Activated T-helper 2 cell treated with anti-CD3 and anti-CD28 coated beads, Interferon-gamma antibody, Interleukin-2, Interleukin-4, amounts not matched to agents 10 μg/mL and 5 μg/mL and 100 μg/mL, durations not matched to agents 14 hours and 24 hours and 36 hours (primary cell): ENCODE results near the gene CPT1C. TPM values are rescaled to one million over a fixed set of nuclear protein-coding genes. Genes with fewer than 3 reads are reported as not detected.

Source experiments
- DNase-seq: peaks from one replicate; pipeline ENCODE4 v3.0.0; 2021; ENCODE audit warnings: low spot score
- H3K27ac Mint-ChIP-seq: one replicate; pipeline ENCODE4 v1.8.0; 2021; ENCODE audit warnings: mixed read lengths
- H3K27me3 Mint-ChIP-seq: one replicate; pipeline ENCODE4 v1.8.0; 2021; ENCODE audit warnings: low read depth, mixed read lengths
- H3K36me3 Mint-ChIP-seq: one replicate; pipeline ENCODE4 v1.8.0; 2021; ENCODE audit warnings: low read depth, mixed read lengths
- H3K4me1 Mint-ChIP-seq: one replicate; pipeline ENCODE4 v1.8.0; 2021; ENCODE audit warnings: low read depth, mixed read lengths
- H3K4me3 Mint-ChIP-seq: one replicate; pipeline ENCODE4 v1.8.0; 2021; ENCODE audit warnings: low read depth, mild to moderate bottlenecking, moderate library complexity, mixed read lengths
- H3K9me3 Mint-ChIP-seq: one replicate; pipeline ENCODE4 v1.8.0; 2021; ENCODE audit warnings: mixed read lengths
- intact Hi-C: fragments of 100-400 bp; cut with micrococcal nuclease; formaldehyde crosslinking; loops from one replicate; pipeline ENCODE4 v1.15.1; 2023
- total RNA-seq: library from RNA; stranded (reverse); gene quantifications from 2 replicates; pipeline ENCODE4 v1.2.3, GENCODE V29; 2022

CPT1C gene
- 2.8 and 2.9 TPM in 2 replicates for total RNA-seq

GRCh38 chr19:49690656-49691242 lies at the start of gene CPT1C:
CPT1C (plus strand) TSS chr19:49691116; CDS start chr19:49692253, 1,137 bp downstream.
- peak within 1 kb of the TSS; percentile 81 for H3K4me3 Mint-ChIP-seq
- H3K9me3 Mint-ChIP-seq: no peaks in the 10 kb centered on the region
- H3K27me3 Mint-ChIP-seq: peaks cover 11% of the 10 kb centered on the region
- H3K36me3 Mint-ChIP-seq: peaks cover 34% of the 10 kb centered on the region
- peaks cover 12% of the 10 kb centered on the region for H3K4me1 Mint-ChIP-seq
- intact Hi-C loops: no loop called here
- no peak within 1 kb of the TSS for H3K27ac Mint-ChIP-seq
- peak; percentile 41 for DNase-seq

GRCh38 chr19:49641688-49642491 lies 49.0 kb upstream of the CPT1C start, which contains the start of gene SCAF1:
SCAF1 (plus strand) TSS chr19:49642209; CDS start chr19:49645027, 2,818 bp downstream.
- Mint-ChIP-seq H3K27ac (peak within 1 kb of the TSS; percentile 97), H3K27me3 (peaks cover 1% of the 10 kb centered on the region)

GRCh38 chr19:49642492-49643035 lies 48.4 kb upstream of the CPT1C start:
- H3K4me1 Mint-ChIP-seq: peaks cover 47% of the 10 kb centered on the region
- no peaks in the 10 kb centered on the region for H3K9me3 Mint-ChIP-seq
- intact Hi-C loops: loop anchor here (1.0 kb wide), 1 partner anchor 22 kb away; no protein-coding TSS in a partner anchor
- H3K4me3 Mint-ChIP-seq: peak overlapping the region; percentile 91
- peaks cover 1% of the 10 kb centered on the region for H3K27me3 Mint-ChIP-seq
- peak overlapping the region; percentile 92 for H3K27ac Mint-ChIP-seq
- peaks cover 35% of the 10 kb centered on the region for H3K36me3 Mint-ChIP-seq
- DNase-seq: no peak

More at GRCh38 chr19:49641688-49642491, 49.0 kb upstream of the CPT1C start, which contains the start of gene SCAF1:
- Mint-ChIP-seq H3K4me1 (peaks cover 47% of the 10 kb centered on the region), H3K9me3 (no peaks in the 10 kb centered on the region), H3K4me3 (peak within 1 kb of the TSS; percentile 91), H3K36me3 (peaks cover 28% of the 10 kb centered on the region)
- intact Hi-C loops: loop anchor here (1.0 to 2.0 kb wide), 4 partner anchors 22 to 383 kb away; partner anchors contain the start of genes ATF5, NUP62 and VRK3
- DNase-seq: peak; percentile 100

GRCh38 chr19:49643466-49643865 lies 47.5 kb upstream of the CPT1C start:
- intact Hi-C loops: no loop called here
- H3K27ac Mint-ChIP-seq: peak overlapping the region; percentile 85
- H3K9me3 Mint-ChIP-seq: no peaks in the 10 kb centered on the region
- no peak for DNase-seq
- H3K4me3 Mint-ChIP-seq: peak overlapping the region; percentile 91
- peaks cover 35% of the 10 kb centered on the region for H3K36me3 Mint-ChIP-seq
- H3K27me3 Mint-ChIP-seq: no peaks in the 10 kb centered on the region
- peaks cover 42% of the 10 kb centered on the region for H3K4me1 Mint-ChIP-seq

GRCh38 chr19:49645592-49645991 lies 45.3 kb upstream of the CPT1C start:
- peaks cover 44% of the 10 kb centered on the region for H3K36me3 Mint-ChIP-seq
- H3K4me3 Mint-ChIP-seq: no peak overlapping the region
- intact Hi-C loops: no loop called here
- H3K27me3 Mint-ChIP-seq: no peaks in the 10 kb centered on the region
- H3K4me1 Mint-ChIP-seq: peaks cover 29% of the 10 kb centered on the region
- H3K9me3 Mint-ChIP-seq: no peaks in the 10 kb centered on the region
- no peak overlapping the region for H3K27ac Mint-ChIP-seq
- no peak for DNase-seq

- Mint-ChIP-seq H3K4me3 (no peak overlapping the region), H3K4me1 (peaks cover 25% of the 10 kb centered on the region), H3K27me3 (no peaks in the 10 kb centered on the region), H3K9me3 (no peaks in the 10 kb centered on the region), H3K27ac (no peak overlapping the region), H3K36me3 (peaks cover 46% of the 10 kb centered on the region)
- intact Hi-C loops: no loop called here
- DNase-seq: no peak
Measured at GRCh38 chr19:49645995-49646394, 44.9 kb upstream of the CPT1C start.

GRCh38 chr19:49646586-49646985 lies 44.3 kb upstream of the CPT1C start:
- intact Hi-C loops: no loop called here

GRCh38 chr19:49651029-49651819 lies 39.7 kb upstream of the CPT1C start:
- no peak for DNase-seq
- intact Hi-C loops: no loop called here
- Mint-ChIP-seq H3K27me3 (no peaks in the 10 kb centered on the region), H3K27ac (no peak overlapping the region), H3K4me3 (no peak overlapping the region), H3K36me3 (peaks cover 47% of the 10 kb centered on the region), H3K9me3 (no peaks in the 10 kb centered on the region), H3K4me1 (no peaks in the 10 kb centered on the region)

More at GRCh38 chr19:49646586-49646985, 44.3 kb upstream of the CPT1C start:
- H3K4me1 Mint-ChIP-seq: peaks cover 22% of the 10 kb centered on the region
- no peaks in the 10 kb centered on the region for H3K27me3 Mint-ChIP-seq
- H3K9me3 Mint-ChIP-seq: no peaks in the 10 kb centered on the region
- DNase-seq: no peak
- peaks cover 47% of the 10 kb centered on the region for H3K36me3 Mint-ChIP-seq
- H3K27ac Mint-ChIP-seq: no peak overlapping the region
- no peak overlapping the region for H3K4me3 Mint-ChIP-seq

- intact Hi-C loops: no loop called here
- Mint-ChIP-seq H3K9me3 (no peaks in the 10 kb centered on the region), H3K36me3 (peaks cover 47% of the 10 kb centered on the region)
Measured at GRCh38 chr19:49651820-49652550, 38.9 kb upstream of the CPT1C start.

GRCh38 chr19:49652551-49653465 lies 38.1 kb upstream of the CPT1C start:
- H3K36me3 Mint-ChIP-seq: peaks cover 46% of the 10 kb centered on the region
- no peaks in the 10 kb centered on the region for H3K4me1 Mint-ChIP-seq
- no peak overlapping the region for H3K4me3 Mint-ChIP-seq
- intact Hi-C loops: no loop called here
- H3K9me3 Mint-ChIP-seq: no peaks in the 10 kb centered on the region
- H3K27me3 Mint-ChIP-seq: no peaks in the 10 kb centered on the region
- H3K27ac Mint-ChIP-seq: no peak overlapping the region
- no peak for DNase-seq

More at GRCh38 chr19:49651820-49652550, 38.9 kb upstream of the CPT1C start:
- DNase-seq: no peak
- no peaks in the 10 kb centered on the region for H3K27me3 Mint-ChIP-seq
- no peak overlapping the region for H3K4me3 Mint-ChIP-seq
- no peaks in the 10 kb centered on the region for H3K4me1 Mint-ChIP-seq
- no peak overlapping the region for H3K27ac Mint-ChIP-seq

GRCh38 chr19:49653466-49653806 lies 37.5 kb upstream of the CPT1C start:
- intact Hi-C loops: no loop called here
- H3K4me3 Mint-ChIP-seq: no peak overlapping the region
- no peaks in the 10 kb centered on the region for H3K27me3 Mint-ChIP-seq
- H3K4me1 Mint-ChIP-seq: no peaks in the 10 kb centered on the region
- H3K27ac Mint-ChIP-seq: no peak overlapping the region
- DNase-seq: no peak
- H3K9me3 Mint-ChIP-seq: no peaks in the 10 kb centered on the region
- H3K36me3 Mint-ChIP-seq: peaks cover 47% of the 10 kb centered on the region
